Measurements from ENCODE around the gene CDK5RAP1. TPM values are rescaled to one million over a fixed set of nuclear protein-coding genes. Genes with fewer than 3 reads are reported as not detected.

The CDK5RAP1 gene
- total and polyA plus RNA-seq, 4 donors: 11.3 to 22.1 (median 14.8) TPM

- Histone ChIP-seq H3K4me3 (ENCODE audit: low read depth in 1 of 3, low read length in 3 of 3) (no peak overlapping the region), H3K36me3 (ENCODE audit: control insufficient read depth in 4 of 4, insufficient read depth in 3 of 4, low read depth in 1 of 4, low read length in 3 of 4) (peaks cover 4 to 28% (median 7%) of the 10 kb centered on the region in 4 donors), H3K27ac (ENCODE audit: low read depth in 1 of 2, low read length in 2 of 2) (no peak overlapping the region)
Observed at GRCh38 chr20:33407796-33408195, 6.5 kb upstream of the CDK5RAP1 start.

More at GRCh38 chr20:33407796-33408195, 6.5 kb upstream of the CDK5RAP1 start:
- no peaks in the 10 kb centered on the region for H3K27me3 ChIP-seq (ENCODE audit: control insufficient read depth in 4 of 4, insufficient read depth in 4 of 4, low read length in 3 of 4)
- DNase-seq (ENCODE audit: low spot score): no peak
- no peak overlapping the region for H3K9ac ChIP-seq (ENCODE audit: low read depth in 1 of 2, low read length in 2 of 2)
- peaks cover 0 to 3% (median 0%) of the 10 kb centered on the region in 4 donors for H3K4me1 ChIP-seq (ENCODE audit: control insufficient read depth in 4 of 4, insufficient read depth in 4 of 4, low read length in 3 of 4)
- H3K9me3 ChIP-seq (ENCODE audit: control insufficient read depth in 4 of 4, low read length in 3 of 4): no peaks in the 10 kb centered on the region
- no peak for TF ChIP-seq MAX (IDR thresholded peaks at IDR 0.05)
- TF ChIP-seq GABPA (IDR thresholded peaks at IDR 0.05 in 1 of 2, conservative IDR thresholded peaks at IDR 0.05 in 1 of 2): no peak
- no peak for TF ChIP-seq RXRA (IDR thresholded peaks at IDR 0.05)
- TF ChIP-seq YY1 (IDR thresholded peaks at IDR 0.05): no peak
- no peak for TF ChIP-seq ATF3 (IDR thresholded peaks at IDR 0.05)
- no peak for TF ChIP-seq JUND (IDR thresholded peaks at IDR 0.05)
- no peak for TF ChIP-seq RAD21 (IDR thresholded peaks at IDR 0.05)
- no peak for TF ChIP-seq HNF4G (IDR thresholded peaks at IDR 0.05)
- no peak for TF ChIP-seq SP1 (IDR thresholded peaks at IDR 0.05)
- TF ChIP-seq ZBTB33 (IDR thresholded peaks at IDR 0.05): no peak
- TF ChIP-seq TAF1 (conservative IDR thresholded peaks at IDR 0.05): no peak
- TF ChIP-seq FOXA2 (IDR thresholded peaks at IDR 0.05): no peak
- TF ChIP-seq NR2F2 (IDR thresholded peaks at IDR 0.05): no peak
- no peak for TF ChIP-seq REST (IDR thresholded peaks at IDR 0.05)
- TF ChIP-seq HNF4A (conservative IDR thresholded peaks at IDR 0.05): no peak
- no peak for TF ChIP-seq CTCF (IDR thresholded peaks at IDR 0.05; ENCODE audit: low read depth, low read length, missing input control)
- TF ChIP-seq EGR1 (IDR thresholded peaks at IDR 0.05; ENCODE audit: low read depth in 2 of 2): no peak
- no peak for TF ChIP-seq FOXA1 (IDR thresholded peaks at IDR 0.05)
- WGBS: 71% methylated on average over 4 of the region's 4 CpGs

Measured in liver (tissue), 9 donors.